GM19438 (cell line): ENCODE data around the gene CRB1.
"Not testable (repeated sequence)": the region's sequence is repeated elsewhere in the genome, so short reads cannot be mapped to it uniquely, and the experiment has no call there.

Source experiments
- ATAC-seq: cut with Tn5 transposase; IDR thresholded peaks from one replicate; pipeline ENCODE4 v1.9.1; 2021; ENCODE audit warnings: low read depth; ENCODE audit not compliant: unreplicated experiment

The CRB1 gene

DNA sequence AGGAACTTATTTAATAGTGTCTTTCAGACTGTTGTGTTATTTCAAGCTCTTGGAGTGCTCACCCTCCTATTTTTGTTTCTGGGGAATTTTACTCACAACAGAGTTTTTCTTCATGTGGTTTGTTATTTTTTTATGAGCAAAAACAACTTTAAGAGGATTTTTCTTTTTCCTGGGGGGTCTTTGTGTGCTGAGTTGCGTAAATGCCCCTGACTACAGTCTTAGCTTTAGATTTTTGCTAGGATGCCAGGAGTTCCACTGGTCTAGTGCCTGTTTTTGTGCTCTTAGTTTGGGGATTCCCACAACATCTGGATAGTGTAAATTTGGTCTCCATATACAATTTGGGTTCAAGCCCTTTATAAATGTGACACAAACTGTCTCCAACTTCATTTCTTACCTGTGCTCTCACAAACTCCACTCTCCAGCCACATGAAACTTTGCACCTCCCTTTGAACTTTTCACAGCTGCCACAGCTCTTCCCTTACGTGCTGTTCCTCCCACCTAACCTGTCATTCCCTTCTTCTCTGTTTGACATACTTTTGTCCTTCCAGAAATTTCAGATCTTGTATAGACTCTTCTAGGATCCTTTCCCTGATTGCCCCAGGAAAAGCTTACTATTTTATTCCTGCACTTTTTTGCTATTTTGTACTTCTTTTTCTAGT, 180.2 kb downstream of the CRB1 start:
- ATAC-seq = no peak

DNA sequence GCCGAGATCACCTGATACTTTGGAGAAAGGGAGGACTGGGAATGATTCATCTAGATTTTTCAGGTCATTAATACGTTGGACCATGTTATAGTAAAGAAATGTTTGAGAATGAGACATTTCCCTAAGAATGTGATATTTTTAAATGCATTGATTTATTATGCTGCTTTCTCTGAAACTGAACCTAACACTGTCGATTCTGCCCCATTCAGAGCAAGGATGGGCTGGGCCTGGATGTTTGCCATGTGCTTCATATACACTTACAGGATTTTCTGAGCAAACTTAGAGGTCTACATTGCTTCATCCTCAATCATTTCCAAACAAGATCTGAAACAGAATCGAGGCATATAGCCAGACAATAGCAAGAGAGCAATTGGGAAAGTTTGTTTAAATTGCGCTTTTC, 183.3 kb downstream of the CRB1 start:
- ATAC-seq = no peak

DNA sequence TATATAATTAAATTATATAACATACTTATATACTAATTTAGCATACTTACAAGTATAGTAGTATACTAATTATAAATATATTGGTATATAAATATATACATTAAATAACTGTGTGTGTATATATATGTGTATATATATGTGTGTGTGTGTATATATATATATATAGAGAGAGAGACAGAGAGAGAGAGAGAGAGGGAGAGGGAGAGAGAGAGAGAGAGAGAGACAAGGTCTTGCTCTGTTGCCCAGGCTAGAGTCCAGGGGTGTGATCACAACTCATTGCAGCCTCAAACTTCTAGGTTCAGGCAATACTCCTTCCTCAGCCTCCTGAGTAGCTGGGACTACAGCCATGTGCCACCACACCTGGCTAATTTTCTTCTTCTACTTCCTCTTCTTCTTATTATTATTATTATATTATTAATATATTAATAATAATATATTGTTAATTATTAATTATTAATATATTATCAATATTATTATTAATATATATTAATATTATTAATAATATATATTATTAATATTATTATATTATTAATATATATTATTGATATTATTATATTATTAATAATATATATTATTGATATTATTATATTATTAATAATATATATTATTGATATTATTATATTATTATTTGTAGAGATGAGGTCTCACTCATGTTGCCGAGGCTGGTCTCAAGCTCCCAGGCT, 185.5 kb downstream of the CRB1 start:
- ATAC-seq = no peak

DNA sequence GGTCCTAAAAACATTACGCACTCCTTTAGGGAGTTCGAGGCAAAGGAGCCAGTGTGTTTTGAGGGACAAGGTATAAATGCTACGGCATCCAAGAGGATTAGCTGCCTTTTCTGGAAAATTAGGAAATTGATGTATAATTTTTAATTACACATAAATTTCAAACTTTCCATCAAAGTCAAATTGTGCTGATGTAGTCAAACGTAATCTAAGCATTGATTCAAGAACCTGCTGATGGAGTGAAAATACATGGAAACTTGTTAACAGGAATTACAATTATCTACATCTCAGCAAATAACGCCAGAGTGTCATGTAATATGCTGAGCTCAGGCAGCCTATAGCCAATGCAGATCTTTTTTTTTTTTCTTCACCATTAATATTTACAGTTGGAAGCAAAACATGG, 194.5 kb downstream of the CRB1 start:
- no peak for ATAC-seq

GRCh38 chr1:197463142-197463541, 195.1 kb downstream of the CRB1 start:
- ATAC-seq = no peak

DNA sequence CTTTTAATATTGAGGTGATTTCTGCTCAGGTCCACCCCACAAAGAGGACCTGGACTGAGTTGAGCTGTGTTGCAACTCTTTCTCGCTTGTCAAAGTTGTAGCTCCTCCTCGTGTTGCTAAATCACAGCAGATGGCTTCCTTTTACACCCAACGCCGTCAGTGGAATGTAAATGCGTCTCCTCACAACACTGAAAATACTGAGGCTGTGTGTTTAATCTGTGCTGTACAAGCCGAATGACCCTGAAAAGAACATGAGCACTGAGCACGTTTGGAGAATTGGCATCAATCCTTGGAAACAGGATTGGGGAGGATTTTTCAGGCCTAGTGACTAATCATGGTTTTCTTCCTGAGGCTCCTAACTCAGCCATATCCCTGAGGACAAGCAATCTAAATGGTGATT, 196.0 kb downstream of the CRB1 start:
- ATAC-seq = no peak

DNA sequence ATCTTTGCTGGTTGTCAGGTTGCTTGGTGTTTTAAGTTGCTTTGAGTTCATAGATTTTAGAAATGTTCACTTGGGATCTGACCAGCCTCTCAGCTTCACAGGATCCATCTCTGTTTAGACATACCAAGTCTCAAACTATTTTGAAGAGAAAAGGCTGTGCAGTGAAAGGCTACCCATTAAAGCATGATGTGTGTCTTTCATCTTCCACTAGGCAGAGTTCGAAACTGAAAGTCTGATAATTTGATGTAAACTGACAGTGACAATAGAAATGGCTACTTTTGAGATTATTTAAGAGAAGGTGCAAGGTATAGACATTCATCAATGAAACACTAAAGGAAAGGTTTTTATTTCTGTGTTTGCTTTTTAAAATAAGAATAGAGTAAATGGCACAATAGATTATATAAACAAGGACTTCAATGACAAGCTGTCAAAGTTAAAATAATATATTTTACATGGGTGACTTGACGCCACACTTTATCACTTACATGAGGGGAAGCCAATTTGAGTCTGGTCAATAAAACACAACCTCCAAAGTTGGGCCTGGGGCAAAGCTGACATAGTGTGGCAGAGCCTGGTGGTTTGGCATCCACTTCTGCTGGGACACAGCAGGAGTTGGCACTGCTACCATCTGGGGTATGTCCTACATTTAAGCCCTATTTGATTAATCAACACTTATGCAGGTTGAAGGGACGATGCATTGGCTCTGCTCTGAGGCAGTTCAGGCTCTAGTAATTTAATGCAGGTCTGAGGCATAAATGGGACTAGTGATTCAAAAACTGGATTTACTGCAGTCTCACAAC, 197.7 kb downstream of the CRB1 start:
- no peak for ATAC-seq

DNA sequence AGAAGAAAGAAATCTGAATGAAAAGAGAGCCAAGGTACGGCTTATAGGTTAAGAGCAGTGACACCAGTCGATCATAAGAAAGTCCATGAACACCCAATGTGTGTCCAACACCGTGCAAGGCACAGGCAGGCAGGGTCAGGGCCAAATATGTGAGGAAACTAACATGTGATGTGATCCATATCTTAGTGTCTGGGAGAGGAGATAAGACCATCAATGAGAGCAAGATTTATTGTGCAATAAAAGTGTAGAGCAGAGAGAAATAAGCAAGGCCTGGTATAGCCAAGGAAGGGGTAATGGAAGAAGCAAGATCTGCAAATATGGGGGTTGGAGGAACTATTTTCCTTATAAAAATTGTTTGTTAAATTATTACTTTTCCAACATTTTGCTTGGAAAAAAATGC, 198.8 kb downstream of the CRB1 start:
- ATAC-seq = no peak

DNA sequence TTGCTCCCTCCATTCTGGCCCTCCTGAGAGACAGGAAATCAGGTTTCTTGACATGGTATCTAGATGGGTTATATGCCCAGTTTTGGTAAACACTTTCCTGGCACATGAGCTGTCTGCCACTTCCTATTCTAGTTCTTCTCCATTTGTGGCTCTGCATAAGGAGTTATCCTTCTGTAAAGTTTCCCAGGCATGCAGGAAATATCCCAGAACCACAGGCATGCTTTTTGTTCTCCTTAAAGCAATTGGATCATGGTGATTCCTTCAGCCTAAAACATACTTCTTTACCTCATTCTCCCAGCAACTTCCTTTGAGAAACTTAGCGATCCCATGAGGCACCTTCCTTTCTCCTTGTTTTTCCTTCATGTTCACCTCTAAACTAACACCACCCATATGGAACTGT, 199.8 kb downstream of the CRB1 start:
- no peak for ATAC-seq

GRCh38 chr1:197468543-197469175, 200.6 kb downstream of the CRB1 start:
- no peak for ATAC-seq

GRCh38 chr1:197469620-197470210, 201.7 kb downstream of the CRB1 start:
- no peak for ATAC-seq

DNA sequence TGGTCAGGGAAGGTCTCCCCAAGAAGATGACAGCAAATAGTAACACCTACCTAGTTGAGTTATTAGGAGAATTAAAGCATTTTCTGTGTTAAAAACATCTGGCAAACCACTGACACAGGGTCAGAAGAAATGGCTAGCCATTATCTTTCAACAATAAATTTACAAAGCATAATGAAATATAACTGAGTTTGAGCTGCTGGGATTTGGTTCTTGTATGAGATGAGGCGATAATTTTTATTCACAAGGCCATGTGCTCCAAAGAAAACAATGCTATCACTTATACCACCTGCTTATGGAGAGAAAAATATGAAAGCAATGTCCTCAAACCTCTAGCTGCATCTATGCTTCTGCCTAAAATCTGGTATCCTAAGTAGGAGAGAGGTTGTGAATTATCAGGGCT, 202.3 kb downstream of the CRB1 start:
- no peak for ATAC-seq

GRCh38 chr1:197471248-197471985, 203.4 kb downstream of the CRB1 start:
- ATAC-seq = no peak

DNA sequence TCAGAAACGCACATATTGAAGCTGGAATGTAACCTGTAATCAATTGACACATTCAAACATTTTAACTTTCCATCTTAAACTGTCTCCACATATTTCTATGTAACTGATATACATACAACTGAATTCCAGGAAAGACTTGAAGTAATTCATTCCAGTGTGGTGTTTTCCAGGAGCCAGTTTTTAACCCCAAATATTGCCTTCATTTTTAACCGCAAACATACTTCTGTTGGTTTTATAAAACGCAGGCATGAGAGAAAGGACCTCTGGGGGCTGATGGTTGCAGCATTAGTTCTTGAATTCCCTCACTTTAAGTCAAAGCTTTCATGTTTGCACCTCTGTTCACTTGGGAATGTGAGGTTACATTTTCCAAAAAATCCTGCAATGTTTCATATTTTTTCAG, 204.1 kb downstream of the CRB1 start:
- no peak for ATAC-seq

DNA sequence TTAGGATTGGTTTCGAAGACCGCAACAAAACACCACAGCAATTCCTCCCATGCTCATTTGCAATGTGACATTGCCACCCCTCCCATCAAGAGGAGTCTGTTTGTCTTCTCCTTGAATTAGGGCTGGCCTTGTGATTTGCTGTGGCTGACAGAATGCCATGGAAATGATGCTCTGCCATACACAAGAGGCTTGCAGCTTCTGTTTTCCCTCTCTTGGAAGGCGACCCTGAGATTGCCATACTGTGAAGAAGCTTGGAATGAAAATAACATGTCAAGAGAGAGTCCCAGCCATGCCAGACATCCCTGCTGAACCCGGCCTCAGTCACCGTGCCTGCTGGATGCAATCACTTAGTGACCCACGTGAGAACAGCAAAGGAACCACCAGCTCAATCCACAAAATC, 212.4 kb downstream of the CRB1 start:
- ATAC-seq = no peak

DNA sequence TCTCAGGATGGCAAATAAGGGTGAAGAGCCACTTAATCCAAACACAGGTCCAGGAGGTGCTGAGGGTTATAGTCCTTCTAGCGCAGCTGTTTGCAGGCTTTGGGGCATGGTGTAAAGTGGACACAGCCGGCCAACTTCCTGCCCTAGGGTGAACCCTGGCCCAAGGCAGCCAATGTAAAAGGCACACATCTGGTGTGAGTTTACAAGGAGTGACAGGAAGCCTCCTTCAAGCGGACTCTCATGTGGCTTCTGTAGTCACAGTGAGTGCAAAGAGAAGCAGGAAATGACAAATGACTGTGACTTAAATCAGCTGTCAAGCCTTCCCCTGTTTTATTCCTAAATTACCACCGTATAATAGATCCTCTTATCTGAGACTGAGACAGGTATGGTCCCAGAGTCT, 213.0 kb downstream of the CRB1 start:
- ATAC-seq = no peak

DNA sequence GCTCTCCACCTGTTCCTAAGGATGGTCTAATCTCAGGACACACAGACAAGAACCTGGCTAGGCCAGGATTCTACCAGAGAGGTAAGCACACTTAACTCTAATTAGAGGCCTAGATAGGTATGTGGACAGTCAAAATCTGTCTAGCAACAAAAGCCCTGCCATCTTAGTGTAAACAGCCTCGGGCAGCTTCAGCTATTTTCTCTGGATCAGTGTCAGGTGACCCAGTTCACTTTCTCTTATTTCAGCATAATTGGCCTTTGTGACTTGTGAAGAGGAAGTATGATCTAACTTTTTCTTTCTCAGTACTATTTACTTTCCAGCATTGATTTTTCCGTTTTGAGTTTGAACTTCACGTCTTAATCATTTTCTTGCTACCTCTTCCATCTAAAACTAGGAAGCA, 217.7 kb downstream of the CRB1 start:
- no peak for ATAC-seq

- no peak for ATAC-seq
These were observed 218.9 kb downstream of the CRB1 start for GRCh38 chr1:197486946-197487345.

DNA sequence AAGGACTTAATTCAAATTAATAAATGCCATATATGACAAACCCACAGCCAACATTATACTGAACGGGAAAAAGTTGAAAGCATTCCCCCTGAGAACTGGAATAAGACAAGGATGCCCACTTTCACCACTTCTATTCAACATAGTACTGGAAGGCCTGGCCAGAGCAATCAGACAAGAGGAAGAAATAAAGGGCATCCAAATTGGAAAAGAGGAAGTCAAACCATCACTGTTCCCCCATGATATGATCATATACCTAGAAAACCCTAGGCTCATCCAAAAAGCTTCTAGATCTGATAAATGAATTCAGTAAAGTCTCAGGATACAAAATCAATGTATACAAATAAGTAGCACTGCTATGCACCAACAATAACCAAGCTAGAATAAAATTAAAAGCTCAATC, 223.5 kb downstream of the CRB1 start:
- ATAC-seq = not testable (repeated sequence)

- no peak for ATAC-seq
These were observed 228.7 kb downstream of the CRB1 start for GRCh38 chr1:197496722-197497121.
